Measurements from ENCODE around the gene LSM14B.
A peak's percentile ranks its signal among the peaks of the same experiment; 100 is the strongest.

LSM14B gene

DNA sequence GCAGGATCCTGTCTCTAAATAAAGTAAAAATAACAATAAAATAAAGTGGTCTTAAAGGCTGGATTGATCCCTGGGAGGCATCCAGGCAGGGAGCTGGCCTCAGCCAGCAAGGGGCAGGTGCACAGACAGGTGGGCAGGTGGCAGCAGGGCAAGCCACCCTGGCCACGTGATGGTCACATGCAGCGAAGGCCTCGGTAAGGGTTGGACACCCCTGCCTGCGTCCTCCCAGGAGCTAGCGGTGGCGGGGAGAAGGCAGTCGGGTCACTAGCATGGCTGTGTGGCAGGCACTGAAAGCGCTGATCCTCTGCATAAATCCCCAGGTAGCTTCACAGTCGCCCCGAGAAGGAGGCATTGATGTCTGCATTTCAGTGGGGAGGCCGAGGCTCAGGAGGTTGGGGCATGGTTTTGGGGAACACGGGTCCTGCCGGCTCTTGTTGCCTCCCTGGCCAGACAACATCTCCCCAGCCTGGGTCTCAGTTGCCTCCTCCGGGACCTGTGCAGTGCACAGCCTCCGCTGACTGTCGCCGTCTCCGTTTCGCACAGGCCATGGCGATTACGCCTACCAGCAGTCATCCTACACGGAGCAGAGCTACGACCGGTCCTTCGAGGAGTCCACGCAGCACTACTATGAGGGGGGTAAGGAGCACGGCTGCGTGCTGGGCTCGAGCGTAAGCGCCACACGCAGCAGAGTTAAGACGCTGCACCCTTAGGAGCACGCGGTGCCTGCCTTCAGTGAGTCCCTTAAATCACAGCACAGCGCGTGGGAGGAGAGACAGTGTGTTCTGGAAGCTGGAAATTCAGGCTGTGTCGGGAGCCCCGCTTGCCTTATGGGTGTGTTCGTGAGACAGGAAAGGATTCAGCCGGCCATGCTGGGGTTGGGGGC is 42.8 kb downstream of the LSM14B start:
- no peak for DNase-seq

DNA sequence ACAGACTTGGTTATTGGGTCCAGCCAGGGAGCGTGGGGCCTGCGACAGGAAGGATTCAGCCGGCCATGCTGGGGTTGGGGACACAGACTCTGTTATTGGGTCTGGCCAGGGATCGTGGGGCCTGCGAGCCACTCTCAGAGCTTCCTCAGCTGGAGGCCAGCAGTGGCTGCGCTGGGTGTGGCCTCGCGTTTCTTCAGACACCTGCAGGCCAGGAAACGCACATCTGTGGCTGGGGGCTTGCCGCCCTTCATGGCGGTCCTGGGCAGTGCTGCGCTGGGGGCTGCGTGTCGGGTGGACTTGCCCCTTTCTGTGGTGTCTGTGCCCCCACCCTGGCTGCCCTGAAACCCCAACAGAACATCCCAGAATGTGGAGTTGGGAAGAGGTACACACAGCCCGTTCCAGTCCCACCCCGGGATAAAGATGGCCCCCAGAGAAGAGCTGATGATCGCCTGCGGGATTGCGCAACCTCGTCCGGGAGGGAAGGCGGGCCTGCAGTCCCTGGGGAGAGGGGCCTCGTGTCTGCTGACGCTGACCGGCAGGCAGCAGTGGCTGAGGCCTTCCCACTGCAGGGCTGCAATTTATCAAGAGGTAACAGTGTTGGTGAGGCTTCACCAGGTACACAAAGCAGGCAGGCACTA is 43.6 kb downstream of the LSM14B start:
- DNase-seq: no peak

DNA sequence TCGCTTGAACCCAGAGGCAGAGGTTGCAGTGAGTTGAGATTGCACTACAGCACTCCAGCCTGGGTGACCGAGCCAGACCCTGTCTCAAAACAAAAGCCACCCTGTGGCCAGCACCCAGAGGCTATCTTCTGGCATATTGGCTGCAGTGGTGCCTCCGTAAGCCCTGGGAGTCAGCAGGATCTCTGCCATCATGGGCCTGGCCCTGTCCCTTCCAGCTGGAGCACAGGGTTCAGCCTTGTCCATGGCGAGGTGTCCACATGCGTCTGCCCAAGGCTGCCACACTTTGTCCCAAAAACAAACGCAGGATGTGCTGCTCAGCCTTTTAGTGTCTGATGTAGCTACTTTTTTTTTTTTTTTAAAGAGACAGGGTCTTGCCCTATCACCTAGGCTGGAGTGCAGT is 45.2 kb downstream of the LSM14B start:
- DNase-seq: no peak

DNA sequence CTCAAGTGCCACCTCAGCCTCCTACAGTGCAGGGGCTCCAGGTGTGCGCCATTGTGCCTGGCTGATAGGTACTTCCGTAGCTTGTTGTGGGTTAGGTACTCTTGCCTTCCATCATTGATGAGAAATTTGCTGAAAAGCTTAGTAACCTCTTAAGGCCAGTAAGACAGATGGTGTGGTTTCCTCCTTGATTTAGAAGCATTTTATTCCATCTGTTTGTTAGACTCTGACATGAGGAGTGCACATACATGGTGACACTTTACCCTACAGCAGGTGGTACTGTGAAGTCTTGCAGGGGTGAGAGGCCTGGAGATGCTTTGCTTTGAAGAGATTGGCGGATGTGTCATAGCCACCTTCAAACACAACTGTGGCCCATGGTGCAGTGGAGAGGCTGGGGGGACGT is 45.8 kb downstream of the LSM14B start:
- DNase-seq: no peak

DNA sequence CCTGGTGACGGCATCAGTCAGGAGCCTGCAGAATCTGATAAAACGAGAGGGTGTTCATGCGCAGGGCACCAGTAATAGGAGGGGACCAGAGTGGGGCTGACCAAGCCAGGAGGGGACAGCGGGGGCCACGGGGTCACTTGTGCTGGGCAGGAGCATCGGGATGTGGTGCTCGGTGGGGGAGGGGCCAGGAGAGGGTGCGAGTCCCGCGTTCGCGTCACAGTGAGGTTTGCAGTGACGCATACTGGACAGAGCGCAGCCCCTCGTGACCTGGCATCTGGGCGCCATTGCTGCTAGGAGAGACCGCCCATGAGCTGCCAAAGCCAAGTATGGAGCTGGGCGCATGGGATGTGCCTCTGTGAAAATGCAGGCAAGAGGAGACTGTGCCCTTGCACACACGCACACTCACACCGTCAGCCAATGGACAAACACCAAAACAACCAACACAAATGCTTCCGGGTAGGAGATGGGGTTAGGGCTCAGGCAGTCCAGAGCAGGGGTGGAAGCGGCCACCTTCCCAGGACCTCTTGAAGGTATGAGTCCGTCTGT is 46.7 kb downstream of the LSM14B start:
- DNase-seq: no peak

DNA sequence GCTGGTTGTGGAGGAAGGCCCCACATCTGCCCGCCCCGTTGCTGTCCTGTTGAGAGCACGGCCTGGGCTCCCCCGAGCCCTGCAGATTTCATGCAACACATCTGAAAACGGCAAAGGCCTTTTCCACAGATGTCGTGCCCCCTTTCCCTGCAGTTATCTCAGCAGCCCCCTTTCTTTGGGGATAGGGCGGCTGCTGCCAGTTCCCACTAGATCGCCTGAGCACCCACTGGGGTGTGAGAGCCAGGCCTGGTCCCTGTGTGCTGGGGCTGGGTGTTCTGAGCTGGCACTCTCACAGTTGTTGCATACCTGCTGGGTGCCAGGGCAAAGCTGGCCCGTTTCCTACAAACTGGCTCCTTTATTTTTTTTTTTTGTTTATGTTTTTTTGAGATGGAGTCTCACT is 48.3 kb downstream of the LSM14B start:
- DNase-seq: no peak

DNA sequence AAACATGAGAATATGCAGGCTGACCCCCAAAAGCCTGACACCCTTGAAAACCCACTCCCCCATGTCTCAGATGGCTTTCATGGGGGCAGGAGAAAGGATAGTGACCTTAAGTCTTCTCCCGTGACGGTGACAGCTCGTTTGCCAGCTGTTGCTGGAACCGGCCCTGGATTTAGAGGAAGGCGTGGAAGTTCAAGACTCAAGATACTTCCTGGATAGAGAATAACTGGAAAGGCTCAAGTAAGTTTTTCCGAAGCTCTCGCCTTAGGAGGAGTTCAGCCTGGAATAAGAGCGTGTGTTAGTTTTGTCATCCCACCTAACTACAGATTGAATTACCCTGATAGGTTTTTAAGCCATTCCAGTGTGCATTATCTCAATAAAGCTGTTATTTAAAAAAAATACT is 49.0 kb downstream of the LSM14B start:
- DNase-seq: no peak

DNA sequence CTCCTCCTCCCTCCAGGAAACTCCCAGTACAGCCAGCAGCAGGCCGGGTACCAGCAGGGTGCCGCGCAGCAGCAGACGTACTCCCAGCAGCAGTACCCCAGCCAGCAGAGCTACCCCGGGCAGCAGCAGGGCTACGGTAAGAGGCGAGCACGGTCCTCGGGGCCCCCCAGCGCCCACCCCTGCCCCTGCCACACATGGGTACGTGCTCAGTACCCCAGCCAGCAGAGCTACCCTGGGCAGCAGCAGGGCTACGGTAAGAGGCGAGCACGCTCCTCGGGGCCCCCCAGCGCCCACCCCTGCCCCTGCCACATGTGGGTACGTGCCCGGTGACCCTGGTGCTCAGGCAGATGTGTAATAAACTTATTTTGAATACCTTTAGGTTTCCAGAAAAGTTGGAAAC is 50.4 kb downstream of the LSM14B start:
- DNase-seq: no peak

DNA sequence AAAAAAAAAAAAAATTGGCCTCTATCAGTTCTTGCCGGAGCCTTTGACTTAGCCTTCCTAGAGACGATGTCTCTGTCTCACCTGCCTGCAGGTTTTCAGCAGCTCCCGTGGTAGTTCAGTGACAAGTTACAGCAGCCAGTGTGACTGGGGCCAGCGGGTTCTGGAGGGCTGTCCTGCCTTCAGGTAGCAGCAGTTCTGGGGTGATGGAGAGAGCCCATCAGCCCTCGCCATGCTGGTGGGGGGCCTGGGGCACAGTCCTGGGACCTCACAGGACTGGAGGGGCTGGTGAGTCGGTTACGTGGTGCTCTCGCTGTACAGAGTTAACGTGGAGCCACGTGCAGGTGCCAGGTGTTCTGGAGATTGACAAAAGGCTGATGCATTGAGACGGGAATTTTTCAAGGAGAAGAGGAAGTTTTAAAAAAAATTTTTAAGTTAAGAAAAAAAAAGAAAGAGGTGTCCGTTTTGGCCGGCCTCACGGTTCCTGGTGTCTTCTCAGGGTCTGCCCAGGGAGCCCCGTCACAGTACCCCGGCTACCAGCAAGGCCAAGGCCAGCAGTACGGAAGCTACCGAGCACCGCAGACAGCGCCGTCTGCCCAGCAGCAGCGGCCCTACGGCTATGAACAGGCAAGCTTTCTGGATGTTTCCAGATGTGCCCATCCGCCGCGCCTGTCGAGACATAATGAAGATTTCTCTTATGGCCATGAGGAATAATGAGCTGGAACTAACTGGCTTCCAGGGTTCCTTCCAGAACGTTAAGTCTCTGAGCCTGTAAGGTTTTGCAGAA is 51.9 kb downstream of the LSM14B start:
- DNase-seq: no peak

DNA sequence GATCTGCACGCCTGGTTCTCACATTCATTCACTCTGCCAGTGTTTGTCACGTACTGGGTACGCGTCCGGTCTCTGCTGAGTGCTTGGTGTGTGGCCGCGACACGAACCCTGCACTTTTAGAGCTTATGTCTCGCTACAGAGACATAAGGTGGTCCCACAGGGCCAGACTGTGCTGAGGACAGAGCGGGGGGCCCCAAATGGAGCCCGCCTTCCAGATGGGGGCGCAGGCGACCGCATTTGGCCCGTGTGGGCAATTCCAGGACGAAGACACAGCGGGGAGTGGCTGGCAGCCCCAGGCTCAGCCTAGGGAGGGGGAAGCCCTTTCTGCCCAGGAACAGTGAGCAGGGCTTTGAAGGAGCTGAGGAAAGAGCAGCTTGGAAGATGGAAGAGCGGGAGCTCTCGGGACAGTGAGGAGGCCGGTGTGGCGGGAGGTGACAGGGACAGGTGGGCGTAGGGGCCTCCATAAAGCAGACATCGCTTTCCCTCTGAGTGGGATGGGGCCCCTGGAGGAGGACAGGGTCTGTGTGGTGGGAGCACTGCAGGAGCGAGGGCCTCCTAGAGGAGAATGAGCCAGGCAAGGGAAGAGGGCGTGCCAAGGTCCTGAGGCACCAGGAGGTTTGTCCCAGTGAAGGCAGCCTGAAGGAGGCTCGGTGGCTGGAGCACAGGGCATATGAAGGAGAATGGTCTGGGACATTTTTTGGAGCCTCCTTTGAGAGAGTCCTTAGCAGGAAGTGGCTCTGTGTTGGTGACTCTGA is 52.8 kb downstream of the LSM14B start:
- no peak for DNase-seq

DNA sequence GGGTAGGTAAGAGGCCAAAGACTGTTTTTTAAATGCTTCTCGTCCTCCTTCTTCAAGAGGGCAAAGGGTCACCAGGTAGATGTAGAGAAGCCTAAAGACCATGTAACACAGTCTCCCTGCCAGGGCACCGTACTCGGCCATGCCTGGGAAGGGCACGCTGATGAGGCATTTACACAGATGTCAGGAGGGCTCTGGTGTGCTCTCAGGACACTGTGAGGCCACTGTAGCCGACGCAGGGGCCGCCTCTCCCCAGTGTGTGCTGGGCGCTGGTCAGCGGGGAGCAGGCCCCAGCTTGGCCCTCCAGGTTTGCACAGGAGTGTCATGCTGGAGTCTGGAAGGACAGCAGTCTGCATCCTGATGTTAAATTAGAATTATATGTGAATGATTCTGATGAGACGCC is 53.4 kb downstream of the LSM14B start:
- DNase-seq: no peak

DNA sequence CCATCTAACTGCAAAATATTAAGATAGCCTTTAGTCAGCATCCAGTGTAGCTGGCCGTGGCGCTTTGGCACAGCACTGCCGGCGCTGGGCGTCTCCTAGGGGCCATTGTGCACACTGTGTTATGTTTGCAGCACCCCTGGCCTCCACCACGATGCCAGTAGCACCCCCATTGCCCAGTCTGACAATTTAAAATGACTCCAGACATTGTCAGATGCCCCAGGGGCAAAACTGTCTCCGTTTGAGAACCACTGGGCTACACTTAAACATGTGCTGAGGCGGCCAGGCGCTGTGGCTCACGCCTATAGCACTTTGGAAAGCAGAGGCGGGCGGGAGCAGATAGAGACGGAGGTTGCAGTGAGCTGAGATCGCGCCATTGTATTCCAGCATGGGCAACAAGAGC is 54.6 kb downstream of the LSM14B start:
- no peak for DNase-seq

DNA sequence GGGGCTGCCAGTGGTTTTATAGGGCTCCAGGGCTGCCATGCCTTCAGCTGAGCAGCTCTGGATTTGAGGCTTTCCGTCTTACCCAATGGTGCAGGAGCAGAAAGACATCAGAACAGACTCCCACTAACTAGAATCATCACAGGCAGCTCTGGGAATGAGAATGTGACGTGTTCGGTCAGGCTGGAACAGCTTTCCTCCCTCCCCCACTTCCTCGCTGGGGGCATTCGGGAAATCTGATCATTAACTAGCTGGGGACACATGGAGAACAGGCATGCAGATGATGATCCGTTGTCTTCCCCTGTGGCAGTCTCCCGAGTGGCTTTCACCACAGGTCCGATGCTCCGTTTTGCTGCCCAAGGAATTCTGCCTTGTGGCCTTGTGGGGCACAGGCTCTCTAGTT is 55.0 kb downstream of the LSM14B start:
- no peak for DNase-seq

DNA sequence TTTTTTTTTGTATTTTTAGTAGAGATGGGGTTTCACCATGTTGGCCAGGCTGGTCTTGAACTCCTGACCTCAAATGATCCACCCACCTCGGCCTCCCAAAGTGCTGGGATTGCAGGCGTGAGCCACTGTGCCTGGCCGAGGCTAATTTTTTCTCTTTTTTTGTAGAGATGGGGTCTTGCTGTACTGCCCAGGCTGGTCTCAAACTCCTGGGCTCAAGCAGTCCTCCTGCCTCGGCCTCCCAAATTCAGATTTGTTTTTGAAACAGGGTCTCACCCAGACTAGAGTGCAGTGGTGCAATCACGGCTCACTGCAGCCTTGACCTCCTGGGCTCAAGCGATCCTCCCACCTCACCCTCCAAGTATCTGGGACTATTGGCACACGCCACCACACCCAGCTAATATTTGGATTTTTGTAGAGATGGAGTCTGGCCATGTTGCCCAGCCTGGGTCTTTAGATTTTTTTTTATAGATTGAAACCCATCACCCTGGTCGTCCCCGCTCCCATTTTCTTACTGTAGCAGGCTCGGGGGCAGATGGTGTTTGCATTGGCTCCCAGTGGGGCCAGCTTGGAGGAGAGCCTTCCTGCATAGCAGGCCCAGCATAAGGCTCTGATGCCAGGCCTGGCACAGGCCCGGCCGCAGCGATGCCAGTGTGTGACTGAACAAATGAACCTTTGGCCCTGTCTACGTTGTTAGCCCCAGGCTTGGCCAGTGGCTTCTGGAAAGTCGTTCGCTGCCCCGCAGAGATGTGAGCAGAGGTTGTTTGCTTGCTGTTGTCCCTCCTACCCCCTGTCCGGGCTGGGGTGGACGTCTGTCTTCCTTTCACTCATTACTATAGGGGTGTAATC is 56.3 kb downstream of the LSM14B start:
- no peak for DNase-seq

DNA sequence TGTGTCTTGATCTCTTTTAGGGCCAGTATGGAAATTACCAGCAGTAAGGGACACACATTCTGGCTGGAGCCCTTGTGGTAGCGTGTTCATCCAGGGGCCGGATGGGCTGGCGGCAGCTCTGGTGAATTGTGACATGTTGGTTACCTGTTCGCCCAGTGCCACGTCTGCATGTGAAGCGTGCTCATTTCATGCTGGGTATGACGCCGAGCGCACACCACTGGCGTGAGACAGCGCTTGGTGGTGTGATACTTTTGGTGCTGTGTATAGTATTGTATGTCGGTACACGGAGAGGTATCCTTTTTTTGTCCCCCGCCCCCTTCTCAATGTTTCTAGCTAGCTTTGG is 56.9 kb downstream of the LSM14B start:
- no peak for DNase-seq

DNA sequence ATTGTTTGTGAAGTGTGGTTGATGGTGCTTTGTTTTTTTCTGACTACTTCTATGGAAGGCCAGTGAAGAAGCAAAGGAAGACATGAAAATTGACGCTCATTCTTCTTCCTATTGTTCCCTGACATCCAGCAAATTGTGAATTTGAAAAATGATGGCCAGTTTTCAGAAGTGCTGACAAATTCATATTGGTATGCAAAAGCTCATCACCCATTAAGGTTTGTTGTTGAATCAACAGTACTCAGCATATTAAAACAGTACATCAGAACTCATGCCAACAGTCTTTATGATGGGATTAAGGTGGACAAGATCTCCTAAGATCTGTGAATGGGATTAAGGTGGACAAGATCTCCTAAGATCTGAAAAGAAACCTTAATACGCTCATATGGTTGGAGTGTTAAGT is 59.5 kb downstream of the LSM14B start:
- no peak for DNase-seq

DNA sequence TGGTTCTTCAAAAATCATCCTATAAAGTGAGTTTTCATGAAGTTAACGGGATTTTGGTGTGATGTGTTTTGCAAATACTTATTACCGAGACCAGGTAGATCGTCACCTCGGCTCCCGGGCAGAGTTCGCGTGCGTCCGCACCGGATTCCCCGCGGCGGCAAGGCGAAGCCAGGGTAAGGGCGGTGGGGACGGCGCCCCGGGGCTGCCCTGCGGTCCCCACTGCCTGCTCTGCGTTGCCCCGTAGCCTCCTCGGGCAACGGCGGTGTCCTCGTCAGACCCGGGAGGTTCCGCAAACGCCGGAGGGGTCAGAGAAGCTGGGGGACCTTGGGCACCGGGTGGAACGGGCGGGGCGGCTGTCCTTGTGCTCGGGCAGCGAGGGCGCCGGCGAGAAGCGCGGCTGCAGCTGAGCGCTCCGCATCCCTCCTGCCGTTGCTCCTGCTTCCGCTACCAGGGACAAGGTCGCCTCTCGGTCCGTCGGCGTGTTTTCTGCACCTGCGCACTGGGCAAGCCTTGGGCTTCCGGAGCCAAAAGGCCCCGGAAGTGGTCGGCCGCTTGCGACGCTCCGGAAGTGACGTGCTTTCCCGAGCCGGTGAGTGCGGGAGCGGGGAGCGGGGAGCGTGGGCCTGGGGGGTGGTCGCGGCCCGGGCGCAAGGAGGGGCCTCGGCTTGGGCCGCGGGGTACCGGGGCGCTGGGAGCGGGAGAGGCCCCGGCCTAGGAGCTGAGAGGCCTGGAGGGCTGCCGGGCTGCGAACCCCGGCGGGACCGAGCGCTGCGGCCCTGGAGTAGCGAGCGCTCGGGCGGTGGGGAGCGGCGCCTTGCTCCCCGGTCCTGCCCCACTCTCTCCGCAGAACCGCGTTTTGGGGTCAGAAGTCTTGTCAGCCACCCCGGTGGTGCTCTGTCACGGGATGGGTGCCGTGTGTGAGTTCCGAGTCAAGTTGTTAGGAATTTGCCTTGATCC is 60.5 kb downstream of the LSM14B start, which contains the start of gene MTG2:
MTG2 (plus strand) TSS at position 560 of the 957 bp plus-strand sequence. CDS start 10,393 bp downstream, outside the sequence.
- peak; percentile 85 for DNase-seq

DNA sequence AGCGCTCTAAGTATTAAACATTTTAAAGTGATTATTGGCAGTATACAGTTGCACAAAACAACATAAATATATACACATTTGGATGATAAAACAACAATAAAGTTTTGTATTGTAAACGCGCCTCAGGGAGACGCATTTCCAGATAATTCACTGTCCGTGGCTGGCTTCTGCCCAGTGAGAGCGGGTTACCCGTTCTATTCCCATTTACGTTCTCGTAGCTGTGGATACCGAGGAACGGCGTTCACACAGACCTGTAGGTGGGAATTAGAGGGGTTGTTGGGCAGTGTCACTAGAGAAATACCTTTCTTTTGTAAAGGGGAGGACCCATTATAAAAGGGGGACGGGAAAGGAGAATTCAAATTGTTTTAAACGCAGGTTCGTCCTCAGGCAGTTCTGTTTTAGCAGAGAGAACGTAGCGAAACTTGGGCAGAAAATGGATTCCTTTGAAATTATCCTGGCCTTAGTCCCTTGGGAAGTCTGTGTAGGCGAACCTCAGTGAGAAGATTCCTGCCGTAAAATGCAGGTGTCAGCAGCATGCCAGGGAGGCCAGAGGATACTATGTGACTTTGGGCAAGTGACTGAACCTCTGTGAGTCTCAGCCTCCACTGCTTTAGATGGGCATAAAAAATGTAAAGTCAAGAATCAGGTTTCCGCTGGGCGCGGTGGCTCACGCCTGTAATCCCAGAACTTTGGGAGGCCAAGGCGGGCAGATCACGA is 61.3 kb downstream of the LSM14B start:
- no peak for DNase-seq
